Right hindlimb (tissue), 1 donor: Measurements from ENCODE around the gene WDR31.
"Not testable (repeated sequence)": the region's sequence is repeated elsewhere in the genome, so short reads cannot be mapped to it uniquely, and the experiment has no call there.

Experiments used
- DNase-seq: peaks from one replicate; pipeline ENCODE4 v3.0.0-alpha.2; 2018

Gene WDR31

GRCh38 chr9:113340011-113340699 lies at the start of gene WDR31:
WDR31 (minus strand) TSS chr9:113340275; CDS start chr9:113332022, 8,253 bp downstream.
- peak; percentile 93 for DNase-seq

DNA sequence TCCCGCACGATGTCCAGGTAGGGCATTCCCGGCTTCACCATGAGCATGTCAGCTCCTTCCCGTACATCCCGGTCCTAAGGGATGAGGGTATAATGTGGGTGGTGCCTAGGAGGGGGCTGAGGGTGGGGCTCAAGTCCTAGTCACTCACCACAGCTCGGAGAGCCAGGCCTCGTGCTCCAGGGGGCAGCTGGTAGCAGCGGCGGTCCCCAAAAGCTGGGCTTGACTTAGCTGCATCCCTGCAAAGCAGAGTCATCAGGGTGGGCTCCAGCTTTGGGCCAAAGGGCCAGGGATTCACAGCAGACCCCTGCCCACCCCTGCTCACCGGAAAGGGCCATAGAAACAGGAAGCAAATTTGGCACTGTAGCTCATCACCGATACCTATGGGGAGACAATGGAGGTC lies 49.4 kb upstream of the WDR31 start:
- no peak for DNase-seq

DNA sequence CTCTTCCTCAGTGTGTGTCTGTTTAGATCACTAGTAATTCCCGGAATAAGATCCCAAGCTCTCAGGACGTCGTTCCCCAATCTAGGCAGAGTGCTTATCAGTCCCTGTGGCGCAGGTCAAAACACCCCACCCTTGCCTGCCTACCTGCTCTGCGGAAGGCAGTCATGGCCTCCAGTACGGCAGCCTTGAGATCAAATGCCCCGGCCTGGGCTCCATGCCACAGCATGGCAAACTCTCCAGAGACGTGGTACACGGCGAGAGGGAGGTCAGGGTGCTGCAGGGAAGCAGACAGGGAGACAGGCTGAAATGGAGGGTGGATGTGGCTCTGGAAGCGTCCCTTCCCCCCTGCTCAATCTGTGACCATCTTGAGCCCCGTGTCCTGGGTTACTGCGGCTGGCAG lies 48.8 kb upstream of the WDR31 start:
- DNase-seq, result no peak

- DNase-seq, result no peak
These were observed 47.6 kb upstream of the WDR31 start for GRCh38 chr9:113387560-113388230.

DNA sequence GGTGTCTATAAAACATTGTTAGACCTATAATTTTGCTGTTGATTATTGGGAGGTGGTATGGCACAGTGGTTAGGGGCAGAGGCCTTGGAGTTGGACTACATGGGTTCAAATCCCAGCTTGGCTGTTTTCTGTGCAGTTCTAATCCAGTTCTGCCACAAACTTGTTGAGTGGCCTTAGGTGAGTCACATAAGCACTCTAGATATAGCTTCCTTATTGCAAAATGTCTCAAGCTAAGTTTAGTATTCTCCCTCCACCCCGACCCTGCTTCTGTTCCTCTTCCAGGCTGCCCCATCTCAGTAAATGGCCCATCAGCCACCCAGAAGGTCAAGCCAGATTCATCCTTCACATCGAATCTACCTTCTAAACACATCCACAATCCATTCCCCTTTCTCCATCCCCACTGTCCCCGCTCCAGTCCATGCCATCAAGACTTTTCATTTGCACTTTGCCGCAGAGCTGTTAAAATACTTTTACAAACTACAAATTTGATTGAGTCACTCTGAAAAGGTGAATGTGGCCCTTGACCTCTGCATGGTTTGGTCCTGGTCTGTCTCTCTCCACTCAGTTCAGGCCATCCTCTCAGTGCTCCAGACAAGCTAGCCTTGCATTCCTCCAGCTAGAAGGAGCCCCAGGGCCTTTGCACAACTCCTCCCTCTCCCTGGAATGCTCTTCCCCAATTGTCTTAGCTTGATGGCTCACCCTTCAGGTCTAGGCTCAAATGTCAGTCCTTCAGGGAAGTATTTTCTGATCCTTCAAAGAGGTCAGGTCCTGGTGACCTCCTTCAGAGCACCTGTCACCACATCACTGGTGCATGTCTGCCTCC lies 46.7 kb upstream of the WDR31 start:
- DNase-seq, result no peak

DNA sequence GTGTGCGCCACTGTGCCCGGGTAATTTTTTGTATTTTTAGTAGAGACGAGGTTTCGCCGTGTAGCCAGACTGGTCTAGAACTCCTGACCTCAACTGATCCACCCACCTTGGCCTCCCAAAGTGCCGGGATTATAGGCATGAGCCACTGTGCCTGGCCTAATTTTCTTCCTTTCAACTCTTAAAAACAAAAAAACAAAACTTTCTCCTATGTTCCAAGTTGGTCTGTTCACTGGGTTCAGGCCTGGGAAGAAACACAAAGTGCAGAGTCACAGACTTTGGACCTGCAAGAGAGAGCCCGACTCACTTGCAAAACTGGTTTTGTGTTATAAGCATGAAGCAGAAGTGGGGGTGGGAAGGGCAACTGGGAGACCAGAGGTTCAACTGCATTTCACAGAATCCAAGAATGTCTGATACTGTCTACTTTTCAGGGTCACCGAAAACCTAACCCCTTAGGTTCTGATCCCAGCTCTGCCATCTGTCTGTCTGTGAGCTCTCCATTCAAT lies 41.9 kb upstream of the WDR31 start:
- no peak for DNase-seq

DNA sequence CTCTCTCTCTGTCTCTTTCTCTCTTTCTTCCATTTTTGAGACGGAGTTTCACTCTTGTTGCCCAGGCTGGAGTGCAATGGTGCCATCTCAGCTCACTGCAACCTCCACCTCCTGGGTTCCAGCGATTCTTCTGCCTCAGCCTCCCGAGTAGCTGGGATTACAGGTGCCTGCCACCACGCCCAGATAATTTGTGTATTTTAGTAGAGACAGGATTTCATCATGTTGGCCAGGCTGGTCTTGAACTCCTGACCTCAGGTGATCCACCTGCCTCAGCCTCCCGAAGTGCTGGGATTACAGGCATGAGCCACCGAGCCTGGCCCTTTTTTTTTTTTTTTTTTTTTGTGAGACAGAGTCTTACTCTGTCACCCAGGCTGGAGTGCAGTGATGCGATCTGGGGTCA lies 41.4 kb upstream of the WDR31 start:
- DNase-seq, result not testable (repeated sequence)

GRCh38 chr9:113380869-113381378 lies 40.8 kb upstream of the WDR31 start:
- no peak for DNase-seq

GRCh38 chr9:113379829-113380210 lies 39.7 kb upstream of the WDR31 start:
- DNase-seq, result not testable (repeated sequence)

- DNase-seq, result not testable (repeated sequence)
These were observed 39.2 kb upstream of the WDR31 start for GRCh38 chr9:113379094-113379828.

- peak; percentile 78 for DNase-seq
These were observed 36.8 kb upstream of the WDR31 start, which contains the start of gene HDHD3 for GRCh38 chr9:113376634-113377567. HDHD3 (minus strand) TSS chr9:113376986; CDS start chr9:113374354, 2,632 bp downstream.

GRCh38 chr9:113375057-113376023 lies 35.3 kb upstream of the WDR31 start:
- DNase-seq, result no peak

DNA sequence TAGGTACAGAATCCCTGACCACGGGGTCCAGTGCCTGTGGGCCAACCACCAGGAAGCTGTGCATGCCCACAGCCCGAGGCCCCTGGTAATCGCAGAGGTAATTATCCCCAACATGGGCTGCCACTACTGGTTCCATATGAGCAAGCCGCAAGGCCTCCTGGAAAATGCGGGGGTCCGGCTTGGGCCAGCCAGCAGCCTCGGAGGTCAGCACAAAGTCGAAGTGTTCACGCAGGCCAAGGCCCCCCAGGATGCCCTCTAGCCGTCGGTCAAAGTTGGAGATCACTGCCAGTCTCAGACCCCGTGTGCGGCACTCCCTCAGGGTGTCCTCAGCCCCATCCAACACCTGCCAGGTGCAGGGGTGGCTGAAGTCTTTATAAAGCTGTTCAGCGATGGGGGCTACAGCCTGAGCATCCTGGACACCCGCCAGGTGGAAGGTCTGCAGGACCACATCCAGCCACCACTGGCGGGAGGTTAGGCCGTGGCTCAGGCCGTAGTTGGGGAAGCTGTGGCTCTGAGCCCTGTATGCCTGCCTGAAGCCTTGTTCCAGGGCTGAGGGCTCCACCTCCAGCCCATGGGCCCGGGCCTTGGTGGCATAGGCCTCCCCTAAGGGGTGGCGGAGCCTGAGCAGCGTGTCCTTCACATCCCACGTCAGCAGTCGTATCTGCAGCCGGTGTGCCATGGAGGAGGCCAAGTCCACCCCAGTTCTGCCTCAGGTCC lies 33.8 kb upstream of the WDR31 start:
- DNase-seq, result no peak

GRCh38 chr9:113373256-113373655 lies 33.2 kb upstream of the WDR31 start:
- DNase-seq, result no peak

GRCh38 chr9:113372059-113372458 lies 32.0 kb upstream of the WDR31 start:
- no peak for DNase-seq

GRCh38 chr9:113370806-113371325 lies 30.8 kb upstream of the WDR31 start:
- no peak for DNase-seq

DNA sequence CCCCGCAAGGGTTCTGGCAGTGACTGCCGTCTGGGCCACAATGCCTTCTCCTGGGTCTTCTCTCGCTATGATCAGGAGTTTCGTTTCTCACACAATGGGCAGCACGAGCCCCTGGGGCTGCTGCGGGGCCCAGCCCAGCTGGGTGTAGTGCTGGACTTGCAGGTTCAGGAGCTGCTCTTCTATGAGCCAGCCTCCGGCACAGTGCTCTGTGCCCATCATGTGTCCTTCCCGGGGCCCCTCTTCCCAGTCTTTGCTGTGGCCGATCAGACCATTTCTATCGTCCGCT lies 29.7 kb upstream of the WDR31 start:
- no peak for DNase-seq

DNA sequence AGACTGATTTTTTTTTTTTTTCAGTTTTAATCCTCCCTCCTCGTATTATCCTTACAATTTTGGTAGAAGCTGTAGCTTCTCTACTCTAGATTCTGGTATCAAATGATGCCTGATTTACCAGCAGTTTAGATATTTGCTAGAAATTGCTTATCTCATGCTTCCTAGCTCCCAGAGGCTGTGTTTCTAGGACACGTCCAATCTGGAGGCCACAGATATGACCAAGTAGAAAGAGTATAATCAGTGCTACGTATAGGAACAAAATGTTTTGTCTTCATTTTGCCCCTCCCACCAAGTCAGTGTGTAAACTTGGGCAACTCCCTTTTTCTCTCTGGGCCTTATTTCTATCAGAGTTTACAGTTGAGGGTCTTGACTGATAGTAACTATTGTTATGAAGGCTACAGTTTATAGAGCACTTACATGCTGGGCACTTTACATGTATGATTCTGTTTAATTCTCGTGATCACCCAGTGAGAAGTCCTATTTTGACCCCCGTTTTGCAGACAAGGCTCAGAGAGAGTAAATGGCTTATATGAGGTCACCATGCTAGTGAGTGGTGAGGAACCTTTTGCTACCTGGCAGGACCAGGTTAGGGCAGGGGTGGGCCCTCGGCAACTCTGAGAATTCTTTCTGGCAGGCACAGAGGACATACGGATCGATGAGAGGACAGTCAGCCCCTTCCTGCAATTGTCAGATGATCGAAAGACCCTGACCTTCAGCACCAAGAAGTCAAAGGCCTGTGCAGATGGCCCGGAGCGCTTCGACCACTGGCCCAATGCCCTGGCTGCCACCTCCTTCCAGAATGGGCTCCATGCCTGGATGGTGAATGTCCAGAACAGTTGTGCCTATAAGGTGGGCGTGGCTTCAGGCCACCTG lies 29.1 kb upstream of the WDR31 start:
- no peak for DNase-seq
